ENCODE data around the gene PCAT7. TPM values are rescaled to one million over a fixed set of nuclear protein-coding genes. Genes with fewer than 3 reads are reported as not detected.

PCAT7 gene
- total RNA-seq, 1 donor from 2014 or later: not detected

DNA sequence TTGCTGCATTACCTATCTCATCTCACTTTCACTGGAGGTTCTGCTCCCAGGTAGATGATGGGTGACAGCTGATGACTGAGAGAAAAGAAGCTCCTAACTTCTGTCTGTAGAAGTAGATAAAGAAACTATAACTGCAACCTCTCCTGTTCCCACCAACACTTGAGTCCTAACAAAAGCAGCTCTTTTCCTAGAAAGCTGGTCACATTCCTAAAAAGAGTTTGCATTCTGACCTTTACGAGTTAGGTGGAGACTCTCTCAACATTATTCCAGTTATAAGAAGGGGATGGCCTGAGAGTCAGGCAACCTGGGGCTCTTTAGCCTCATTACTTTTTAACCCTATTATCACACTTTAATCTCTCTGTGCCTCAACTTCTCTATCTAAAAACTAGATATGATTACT lies 8.9 kb upstream of the PCAT7 start:
- intact Hi-C loops (cut with micrococcal nuclease): no loop called here
- Mint-ChIP-seq H3K4me1 (no peaks in the 10 kb centered on the region), H3K4me3 (no peak overlapping the region), H3K27ac (no peak overlapping the region), H3K27me3 (peaks cover 7% of the 10 kb centered on the region), H3K36me3 (ENCODE audit: low read depth) (no peaks in the 10 kb centered on the region), H3K9me3 (no peaks in the 10 kb centered on the region)
- CTCF ChIA-PET: no interaction called here
- DNase-seq (no peak), ATAC-seq (ENCODE audit: low read depth) (no peak)
- TF ChIP-seq, protein P1, sequence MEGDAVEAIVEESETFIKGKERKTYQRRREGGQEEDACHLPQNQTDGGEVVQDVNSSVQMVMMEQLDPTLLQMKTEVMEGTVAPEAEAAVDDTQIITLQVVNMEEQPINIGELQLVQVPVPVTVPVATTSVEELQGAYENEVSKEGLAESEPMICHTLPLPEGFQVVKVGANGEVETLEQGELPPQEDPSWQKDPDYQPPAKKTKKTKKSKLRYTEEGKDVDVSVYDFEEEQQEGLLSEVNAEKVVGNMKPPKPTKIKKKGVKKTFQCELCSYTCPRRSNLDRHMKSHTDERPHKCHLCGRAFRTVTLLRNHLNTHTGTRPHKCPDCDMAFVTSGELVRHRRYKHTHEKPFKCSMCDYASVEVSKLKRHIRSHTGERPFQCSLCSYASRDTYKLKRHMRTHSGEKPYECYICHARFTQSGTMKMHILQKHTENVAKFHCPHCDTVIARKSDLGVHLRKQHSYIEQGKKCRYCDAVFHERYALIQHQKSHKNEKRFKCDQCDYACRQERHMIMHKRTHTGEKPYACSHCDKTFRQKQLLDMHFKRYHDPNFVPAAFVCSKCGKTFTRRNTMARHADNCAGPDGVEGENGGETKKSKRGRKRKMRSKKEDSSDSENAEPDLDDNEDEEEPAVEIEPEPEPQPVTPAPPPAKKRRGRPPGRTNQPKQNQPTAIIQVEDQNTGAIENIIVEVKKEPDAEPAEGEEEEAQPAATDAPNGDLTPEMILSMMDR (IDR thresholded peaks at IDR 0.05): no peak
- POLR2A ChIA-PET: no interaction called here

DNA sequence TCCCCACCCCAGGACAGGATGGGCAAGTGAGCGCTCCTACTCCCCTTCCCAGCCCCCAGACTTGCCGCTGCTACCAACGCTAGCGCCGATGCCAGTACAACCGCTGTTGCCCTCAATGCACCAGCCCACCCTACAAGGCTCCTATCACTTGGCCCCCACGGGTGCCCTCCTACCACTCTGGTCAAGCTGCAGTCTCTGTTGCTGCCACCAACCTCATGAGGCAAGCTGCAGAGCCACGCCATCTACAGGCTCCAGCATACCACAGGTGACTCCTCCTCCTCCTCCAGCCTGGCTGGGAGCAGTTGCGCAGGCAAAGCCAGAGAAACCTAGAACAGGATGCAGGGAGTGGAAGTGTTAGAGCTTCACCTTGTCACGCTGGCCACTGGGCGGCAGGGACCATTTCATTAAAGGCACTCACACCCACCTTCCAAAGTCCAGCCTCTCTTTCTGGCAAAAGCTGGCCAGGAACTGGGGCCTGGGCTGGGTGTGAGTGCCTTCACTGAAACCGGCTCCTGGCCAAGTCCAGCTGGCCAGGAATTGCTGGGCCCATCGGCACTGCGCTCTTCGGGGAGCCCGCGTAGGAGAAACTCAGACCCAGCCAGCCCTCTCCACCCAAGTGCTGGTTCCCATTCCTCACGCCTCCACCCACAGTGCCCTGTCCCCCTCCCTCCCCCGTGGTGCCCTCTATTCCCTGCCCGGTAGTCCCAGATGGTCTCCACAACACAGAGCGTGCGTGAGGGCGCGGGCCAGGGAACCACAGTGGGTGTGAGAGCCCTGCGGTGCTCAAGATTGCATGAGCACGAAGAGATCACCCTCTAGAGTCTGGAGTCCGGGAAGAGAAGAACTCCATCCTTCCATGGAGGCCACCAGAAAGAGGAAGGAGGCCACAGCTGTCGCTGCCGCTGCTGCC lies 1.6 kb upstream of the PCAT7 start:
- H3K27ac Mint-ChIP-seq: no peak overlapping the region

DNA sequence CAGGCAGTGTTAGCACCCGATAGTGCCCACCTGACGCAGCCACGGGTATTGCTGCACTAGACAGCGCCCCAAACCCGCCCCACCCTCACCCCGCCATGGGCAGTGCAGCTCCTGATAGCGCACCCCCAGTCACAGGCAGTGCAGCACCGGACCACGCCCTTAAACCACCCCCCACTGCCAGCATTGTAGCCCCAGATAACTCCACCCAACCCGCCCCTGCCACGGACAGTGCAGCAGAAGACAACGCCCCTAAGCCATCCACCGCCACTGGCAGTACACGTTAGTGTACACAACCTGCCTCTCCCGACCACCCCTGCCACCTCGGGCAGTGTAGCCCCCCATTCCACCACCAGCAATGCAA lies 825 bp upstream of the PCAT7 start:
- POLR2A ChIA-PET: no interaction called here
- peaks cover 10% of the 10 kb centered on the region for H3K27me3 Mint-ChIP-seq
- no peak overlapping the region for H3K27ac Mint-ChIP-seq
- ATAC-seq (ENCODE audit: low read depth): no peak
- CTCF ChIA-PET: no interaction called here
- H3K36me3 Mint-ChIP-seq (ENCODE audit: low read depth): no peaks in the 10 kb centered on the region
- no peak for DNase-seq
- H3K4me1 Mint-ChIP-seq: no peaks in the 10 kb centered on the region
- TF ChIP-seq, protein P1 (IDR thresholded peaks at IDR 0.05): no peak
- intact Hi-C loops (cut with micrococcal nuclease): loop anchor here (1.0 to 10.0 kb wide), 2 partner anchors 49 to 571 kb away; no protein-coding TSS in a partner anchor
- H3K9me3 Mint-ChIP-seq: no peaks in the 10 kb centered on the region
- no peak overlapping the region for H3K4me3 Mint-ChIP-seq

More for the DNA sequence above, 1.6 kb upstream of the PCAT7 start:
- Mint-ChIP-seq H3K4me1 (no peaks in the 10 kb centered on the region), H3K4me3 (no peak overlapping the region), H3K9me3 (no peaks in the 10 kb centered on the region), H3K36me3 (ENCODE audit: low read depth) (no peaks in the 10 kb centered on the region), H3K27me3 (peaks cover 10% of the 10 kb centered on the region)
- ChIA-PET POLR2A (no interaction called here), CTCF (no interaction called here)
- DNase-seq: no peak
- no peak for ATAC-seq (ENCODE audit: low read depth)
- TF ChIP-seq, protein P1 (IDR thresholded peaks at IDR 0.05): no peak
- intact Hi-C loops (cut with micrococcal nuclease): loop anchor here (10.0 kb wide), 1 partner anchor 572 kb away; no protein-coding TSS in a partner anchor

DNA sequence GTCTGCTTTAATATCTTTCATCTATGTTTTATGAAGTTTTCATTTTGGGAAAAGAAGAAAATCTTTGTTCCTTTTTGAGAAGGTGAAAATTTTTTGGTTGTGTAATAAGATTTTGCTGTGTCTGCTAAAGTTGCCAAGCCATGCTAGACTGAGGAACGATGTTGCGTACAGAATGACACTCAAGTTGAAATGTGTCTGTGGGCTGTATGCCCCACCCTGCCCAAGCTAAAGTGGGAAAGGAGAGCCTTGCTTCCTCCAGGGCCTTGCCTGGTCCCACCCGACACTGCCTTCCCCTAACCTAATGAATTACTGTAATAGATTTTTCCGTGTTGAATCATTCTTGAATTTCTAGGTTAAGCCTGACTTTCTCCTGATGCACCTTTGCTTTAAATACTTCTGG lies 2.5 kb downstream of the PCAT7 start:
- DNase-seq (no peak), ATAC-seq (ENCODE audit: low read depth) (no peak)
- intact Hi-C loops (cut with micrococcal nuclease): loop anchor here (10.0 kb wide), 1 partner anchor 567 kb away; no protein-coding TSS in a partner anchor
- Mint-ChIP-seq H3K4me1 (no peaks in the 10 kb centered on the region), H3K27me3 (peaks cover 13% of the 10 kb centered on the region), H3K4me3 (no peak overlapping the region), H3K36me3 (ENCODE audit: low read depth) (no peaks in the 10 kb centered on the region), H3K9me3 (no peaks in the 10 kb centered on the region), H3K27ac (no peak overlapping the region)
- TF ChIP-seq, protein P1 (IDR thresholded peaks at IDR 0.05): no peak
- CTCF ChIA-PET: no interaction called here
- POLR2A ChIA-PET: no interaction called here

DNA sequence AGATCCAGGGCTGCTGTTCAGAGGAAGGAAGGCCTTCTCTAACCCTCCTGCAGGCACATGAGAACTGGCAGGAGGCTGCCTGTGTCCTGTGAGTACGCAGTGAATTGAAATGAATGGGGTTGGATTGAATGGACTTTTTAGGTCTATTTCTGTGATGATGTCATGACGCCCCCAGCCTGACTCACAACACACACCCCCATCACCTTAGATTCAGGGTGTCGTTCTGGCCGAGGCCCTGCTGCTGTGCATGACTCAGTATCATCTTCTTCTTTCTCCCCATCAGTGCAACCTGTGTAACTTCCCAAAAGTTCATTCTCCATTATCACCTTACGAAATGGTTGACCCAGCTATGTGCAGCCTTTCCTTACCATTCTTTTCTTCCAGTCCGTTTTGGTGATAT lies 5.4 kb downstream of the PCAT7 start:
- TF ChIP-seq, protein P1 (IDR thresholded peaks at IDR 0.05): no peak
- intact Hi-C loops (cut with micrococcal nuclease): no loop called here
- H3K9me3 Mint-ChIP-seq: peaks cover 5% of the 10 kb centered on the region
- DNase-seq (no peak), ATAC-seq (ENCODE audit: low read depth) (no peak)
- H3K4me3 Mint-ChIP-seq: no peak overlapping the region
- H3K27ac Mint-ChIP-seq: no peak overlapping the region
- ChIA-PET CTCF (no interaction called here), POLR2A (no interaction called here)
- H3K36me3 Mint-ChIP-seq (ENCODE audit: low read depth): no peaks in the 10 kb centered on the region
- no peaks in the 10 kb centered on the region for H3K4me1 Mint-ChIP-seq
- peaks cover 15% of the 10 kb centered on the region for H3K27me3 Mint-ChIP-seq

All from activated B cell treated with CpG ODN at 0.5 μM for 24 hours (primary cell).